K562 (cell line): Measurements from ENCODE around the gene GANAB. TPM values are rescaled to one million over a fixed set of nuclear protein-coding genes. Genes with fewer than 3 reads are reported as not detected.

ENCODE experiments used
- ADNP ChIP-seq: fragments of 200-800 bp; sonication (Bioruptor generic); IDR thresholded peaks from 2 replicates; pipeline ENCODE4 v1.6.1; 2016; ENCODE audit warnings: missing genetic modification characterization, missing compliant biosample characterization
- BCOR ChIP-seq: fragments of 450-650 bp; IDR thresholded peaks from 2 replicates; pipeline ENCODE4 v1.6.1; 2016
- BMI1 ChIP-seq: fragments of 150-350 bp; IDR thresholded peaks from 2 replicates; pipeline ENCODE4 v1.6.1; 2014; ENCODE audit warnings: low read length
- C11orf30 ChIP-seq: fragments of 450-650 bp; IDR thresholded peaks from 2 replicates; pipeline ENCODE4 v1.6.1; 2016; ENCODE audit warnings: low read depth, mild to moderate bottlenecking
- CHD4 ChIP-seq: fragments of 200-600 bp; sonication (generic); IDR thresholded peaks from 3 replicates; pipeline ENCODE4 v1.6.1; 2012; ENCODE audit warnings: low read depth, mild to moderate bottlenecking, mixed read lengths, low read length, inconsistent platforms; ENCODE audit not compliant: insufficient read depth, insufficient replicate concordance, poor library complexity, severe bottlenecking
- CREB1 ChIP-seq, 2 experiments: sonication (generic) in 1 of 2; formaldehyde crosslinking in 1 of 2; IDR thresholded peaks; 2 replicates each; pipeline versions ENCODE4 v1.6.1 to v1.8.0; 2012 to 2022; ENCODE audit warnings: inconsistent platforms in 1 of 2, mild to moderate bottlenecking in 1 of 2, missing genetic modification reagents in 1 of 2, moderate library complexity in 1 of 2
- EP400 ChIP-seq: fragments of 450-650 bp; IDR thresholded peaks from 2 replicates; pipeline ENCODE4 v1.6.1; 2017; ENCODE audit warnings: antibody characterized with exemption, mild to moderate bottlenecking, moderate library complexity
- NFIC ChIP-seq: fragments of 450-650 bp; IDR thresholded peaks from 2 replicates; pipeline ENCODE4 v1.6.1; 2017; ENCODE audit warnings: mild to moderate bottlenecking, inconsistent platforms
- NR3C1 ChIP-seq: sonication (generic); formaldehyde crosslinking; IDR thresholded peaks from 2 replicates; pipeline ENCODE4 v1.8.1; 2022; ENCODE audit warnings: missing genetic modification reagents
- NR4A1 ChIP-seq, 2 experiments: fragments of 250-450 bp in 1 of 2; fragments of 450-650 bp in 1 of 2; sonication (Bioruptor Pico) in 1 of 2; IDR thresholded peaks; 2 replicates each; pipeline versions ENCODE4 v1.4.0 to v1.6.1; 2016 to 2020; ENCODE audit warnings: mild to moderate bottlenecking in 2 of 2, missing compliant biosample characterization in 1 of 2, missing genetic modification characterization in 1 of 2, moderate library complexity in 1 of 2
- POLR2AphosphoS2 ChIP-seq: IDR thresholded peaks from 2 replicates; pipeline ENCODE4 v1.6.1; 2012; ENCODE audit warnings: low read length, improper control_type of control experiment
- POLR2B ChIP-seq: fragments of 450-650 bp; IDR thresholded peaks from 2 replicates; pipeline ENCODE4 v1.6.1; 2018; ENCODE audit warnings: low read depth; ENCODE audit not compliant: partially characterized antibody
- RAD51 ChIP-seq: fragments of 450-650 bp; IDR thresholded peaks from 2 replicates; pipeline ENCODE4 v1.7.1; 2016; ENCODE audit warnings: low read depth, mild to moderate bottlenecking, borderline replicate concordance
- RBFOX2 ChIP-seq: fragments of 200-400 bp; formaldehyde crosslinking; IDR thresholded peaks from 2 replicates; pipeline ENCODE4 v1.6.1; 2017; ENCODE audit warnings: low read depth, mild to moderate bottlenecking, low read length, moderate library complexity
- SPI1 ChIP-seq: IDR thresholded peaks from 2 replicates; pipeline ENCODE4 v1.6.1; 2011; ENCODE audit warnings: low read depth, low read length, control low read depth, borderline replicate concordance
- TSC22D4 ChIP-seq: fragments of 450-650 bp; IDR thresholded peaks from 2 replicates; pipeline ENCODE4 v1.6.1; 2016; ENCODE audit warnings: missing genetic modification characterization, missing biosample characterization, control low read depth
- XRCC4 ChIP-seq: IDR thresholded peaks from one replicate; pipeline ENCODE4 v1.6.1; 2011; ENCODE audit not compliant: insufficient read depth, insufficient read length; ENCODE audit errors: extremely low read depth
- ZFX ChIP-seq: sonication (generic); formaldehyde crosslinking; IDR thresholded peaks from 2 replicates; pipeline ENCODE4 v1.8.0; 2022; ENCODE audit warnings: mild to moderate bottlenecking, missing genetic modification reagents, moderate library complexity
- ZKSCAN3 ChIP-seq: fragments of 250-450 bp; sonication (Bioruptor Pico); IDR thresholded peaks from 2 replicates; pipeline ENCODE4 v1.4.0; 2020
- ZNF12 ChIP-seq: sonication (generic); formaldehyde crosslinking; IDR thresholded peaks from 2 replicates; pipeline ENCODE4 v1.4.0; 2020; ENCODE audit warnings: mild to moderate bottlenecking, missing genetic modification reagents
- ZNF165 ChIP-seq: fragments of 250-450 bp; sonication (Bioruptor Pico); IDR thresholded peaks from 2 replicates; pipeline ENCODE4 v1.4.0; 2020; ENCODE audit warnings: borderline replicate concordance
- ZNF274 ChIP-seq: IDR thresholded peaks from 2 replicates; pipeline ENCODE4 v1.6.1; 2011; ENCODE audit warnings: low read depth, mild to moderate bottlenecking, low read length, moderate library complexity, borderline replicate concordance
- ZNF408 ChIP-seq: fragments of 250-450 bp; sonication (Bioruptor Pico); IDR thresholded peaks from 2 replicates; pipeline ENCODE4 v1.4.0; 2020; ENCODE audit warnings: low read depth, mild to moderate bottlenecking, moderate library complexity
- ZNF41 ChIP-seq: fragments of 250-450 bp; sonication (Bioruptor Pico); conservative IDR thresholded peaks from 2 replicates; pipeline ENCODE4 v1.4.0; 2020; ENCODE audit warnings: mild to moderate bottlenecking
- ZNF75A ChIP-seq: fragments of 450-650 bp; formaldehyde crosslinking; IDR thresholded peaks from 2 replicates; pipeline ENCODE4 v1.4.0; 2020; ENCODE audit warnings: mild to moderate bottlenecking
- polyA plus RNA-seq, 8 experiments: library from polyadenylated mRNA; depleted of rRNA in 4 of 8; stranded (reverse) in 5 of 8; unstranded in 3 of 8; fragments of >200 nt; fragmentation: Nextera tagmentation in 2 of 8; fragmentation: Illumina TruSeq in 1 of 8; extraction: Ambion mirVana in 2 of 8; extraction: Trizol in 1 of 8; gene quantifications; 2 replicates each; pipeline versions ENCODE4 v1.2.1 to v1.2.3, GENCODE V29; 2011 to 2014; ENCODE audit warnings: inconsistent platforms in 1 of 8, missing spikeins in 1 of 8
- total RNA-seq, 7 experiments: library from RNA; depleted of rRNA in 6 of 7; stranded (reverse); fragments of >200 nt in 6 of 7; fragmentation: Illumina TruSeq in 2 of 7; extraction: Trizol in 2 of 7; gene quantifications; 2 replicates each; pipeline versions ENCODE4 v1.2.1 to v1.2.3, GENCODE V29; 2011 to 2021; ENCODE audit warnings: low replicate concordance in 1 of 7
- TF ChIP-seq, protein P1 (sequence below): sonication (generic); formaldehyde crosslinking; IDR thresholded peaks from 2 replicates; pipeline ENCODE4 v1.8.1; 2023; ENCODE audit warnings: mild to moderate bottlenecking, missing genetic modification reagents
- TF ChIP-seq, protein P2 (sequence below): fragments of 450-650 bp; formaldehyde crosslinking; IDR thresholded peaks from 2 replicates; pipeline ENCODE4 v1.4.0; 2020; ENCODE audit warnings: mild to moderate bottlenecking

GANAB gene
- total and polyA plus RNA-seq, 9 of the 15 experiments (the other 6 are each of a cell fraction or from before 2014, with no cell fraction given), result 6.5 to 284 (median 161) TPM

DNA sequence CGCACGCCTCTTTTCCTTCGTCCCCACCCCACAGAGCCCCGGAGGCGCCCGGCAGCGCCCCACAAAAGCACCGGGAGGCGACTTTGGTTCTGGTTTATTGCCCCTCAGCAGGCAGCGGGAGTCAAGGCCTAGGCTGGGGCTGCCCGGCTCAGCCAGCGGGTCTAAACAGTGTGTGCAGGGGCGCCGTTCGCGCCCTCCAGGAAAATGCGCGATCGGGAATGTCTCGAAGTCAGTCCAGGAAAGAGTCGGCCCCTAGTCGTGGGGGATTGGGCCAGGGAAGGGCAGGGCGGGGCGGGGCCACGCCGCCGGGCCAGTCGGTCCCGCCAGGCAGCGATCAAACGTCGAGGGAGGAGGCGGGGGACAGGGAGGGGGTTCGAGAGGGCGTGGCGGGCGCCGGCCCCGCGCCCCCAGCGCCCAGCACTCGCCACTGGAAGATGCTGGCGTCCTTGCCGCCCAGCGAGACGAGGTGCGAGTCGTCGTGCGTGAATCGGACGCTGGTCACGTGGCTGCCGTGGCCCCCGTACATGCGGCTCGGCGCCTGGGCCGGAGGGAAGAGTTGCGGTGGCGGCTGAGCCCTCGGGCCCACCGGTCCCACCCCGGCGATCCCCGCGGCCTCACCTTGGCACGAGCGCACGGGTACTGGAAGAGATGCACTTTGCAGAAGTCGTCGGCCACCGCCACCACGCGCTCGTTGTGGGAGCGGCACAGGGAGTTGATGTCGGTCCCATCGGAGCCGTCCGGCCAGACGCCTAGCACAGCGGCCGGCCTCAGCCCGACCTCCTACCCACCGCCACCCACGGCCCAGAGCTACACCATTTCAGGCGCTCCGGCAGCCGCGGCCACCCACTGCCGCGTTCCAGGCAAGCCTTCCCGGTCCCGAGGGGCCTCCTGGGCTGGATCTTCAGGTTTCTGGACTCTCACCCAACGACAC is 44.0 kb downstream of the GANAB start (continued):
- TF ChIP-seq ADNP (tag) (no peak), RAD51 (peak; percentile 71), SPI1 (no peak), ZNF12 (no peak), ZFX (CRISPR knock-in tag) (peak; percentile 67), ZNF75A (CRISPR knock-in tag) (no peak), ZNF274 (peak; percentile 30; the same call in 1 of the 2 replicates), ZNF165 (CRISPR knock-in tag) (peak; percentile 55; the same call in 1 of the 2 replicates), NR3C1 (CRISPR knock-in tag) (no peak), XRCC4 (no peak), NR4A1 (CRISPR knock-in tag; IDR thresholded peaks at IDR 0.05) (peak; percentile 55; the same call in 1 of the 2 replicates), NR4A1 (tag; IDR thresholded peaks at IDR 0.05) (no peak), ZNF41 (CRISPR knock-in tag) (0 out of 2 replicates have a peak, but pooled peaks have one; percentile 29), CREB1 (IDR thresholded peaks at IDR 0.05) (no peak), CREB1 (CRISPR knock-in tag; IDR thresholded peaks at IDR 0.05) (peak; percentile 33; the same call in 1 of the 2 replicates), C11orf30 (no peak), CHD4 (no peak), NFIC (peak; percentile 49), ZKSCAN3 (no peak), RBFOX2 (peak; percentile 52), POLR2B (no peak), ZNF408 (CRISPR knock-in tag) (no peak), BMI1 (no peak), POLR2AphosphoS2 (no peak), TSC22D4 (tag) (no peak), BCOR (peak; percentile 34; the same call in 1 of the 2 replicates), EP400 (peak; percentile 23; the same call in 1 of the 2 replicates)
- TF ChIP-seq, protein P1, sequence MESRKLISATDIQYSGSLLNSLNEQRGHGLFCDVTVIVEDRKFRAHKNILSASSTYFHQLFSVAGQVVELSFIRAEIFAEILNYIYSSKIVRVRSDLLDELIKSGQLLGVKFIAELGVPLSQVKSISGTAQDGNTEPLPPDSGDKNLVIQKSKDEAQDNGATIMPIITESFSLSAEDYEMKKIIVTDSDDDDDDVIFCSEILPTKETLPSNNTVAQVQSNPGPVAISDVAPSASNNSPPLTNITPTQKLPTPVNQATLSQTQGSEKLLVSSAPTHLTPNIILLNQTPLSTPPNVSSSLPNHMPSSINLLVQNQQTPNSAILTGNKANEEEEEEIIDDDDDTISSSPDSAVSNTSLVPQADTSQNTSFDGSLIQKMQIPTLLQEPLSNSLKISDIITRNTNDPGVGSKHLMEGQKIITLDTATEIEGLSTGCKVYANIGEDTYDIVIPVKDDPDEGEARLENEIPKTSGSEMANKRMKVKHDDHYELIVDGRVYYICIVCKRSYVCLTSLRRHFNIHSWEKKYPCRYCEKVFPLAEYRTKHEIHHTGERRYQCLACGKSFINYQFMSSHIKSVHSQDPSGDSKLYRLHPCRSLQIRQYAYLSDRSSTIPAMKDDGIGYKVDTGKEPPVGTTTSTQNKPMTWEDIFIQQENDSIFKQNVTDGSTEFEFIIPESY (CRISPR knock-in tag), result peak; percentile 98
- TF ChIP-seq, protein P2, sequence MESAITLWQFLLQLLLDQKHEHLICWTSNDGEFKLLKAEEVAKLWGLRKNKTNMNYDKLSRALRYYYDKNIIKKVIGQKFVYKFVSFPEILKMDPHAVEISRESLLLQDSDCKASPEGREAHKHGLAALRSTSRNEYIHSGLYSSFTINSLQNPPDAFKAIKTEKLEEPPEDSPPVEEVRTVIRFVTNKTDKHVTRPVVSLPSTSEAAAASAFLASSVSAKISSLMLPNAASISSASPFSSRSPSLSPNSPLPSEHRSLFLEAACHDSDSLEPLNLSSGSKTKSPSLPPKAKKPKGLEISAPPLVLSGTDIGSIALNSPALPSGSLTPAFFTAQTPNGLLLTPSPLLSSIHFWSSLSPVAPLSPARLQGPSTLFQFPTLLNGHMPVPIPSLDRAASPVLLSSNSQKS, result no peak
